OCI-LY1 (cell line): Measurements from ENCODE around the gene FAM25C.
"Not testable (repeated sequence)": the region's sequence is repeated elsewhere in the genome, so short reads cannot be mapped to it uniquely, and the experiment has no call there.

Source experiments
- H2AFZ ChIP-seq: fragments of 200-600 bp; sonication (generic), shearing (Covaris generic); 2 replicates; pipeline ENCODE4 v1.6.0; 2014; ENCODE audit warnings: antibody characterized with exemption, mild to moderate bottlenecking, low read length
- H3F3A ChIP-seq: fragments of 200-600 bp; sonication (generic), shearing (Covaris generic); 2 replicates; pipeline ENCODE4 v1.6.0; 2014; ENCODE audit warnings: mild to moderate bottlenecking, antibody characterized with exemption, low read length, moderate library complexity; ENCODE audit not compliant: insufficient read depth
- H3K27ac ChIP-seq: fragments of 200-600 bp; sonication (generic); 2 replicates; pipeline ENCODE4 v1.5.1; 2014; ENCODE audit warnings: low read length, mixed run types, mild to moderate bottlenecking, low read depth; ENCODE audit not compliant: poor library complexity, severe bottlenecking
- H3K27me3 ChIP-seq: fragments of 200-600 bp; sonication (generic); 2 replicates; pipeline ENCODE4 v1.6.0; 2014; ENCODE audit warnings: antibody characterized with exemption, mild to moderate bottlenecking, low read length, moderate library complexity; ENCODE audit not compliant: insufficient read depth
- H3K36me3 ChIP-seq: fragments of 200-600 bp; sonication (generic); 2 replicates; pipeline ENCODE4 v1.6.1; 2014; ENCODE audit warnings: mild to moderate bottlenecking, antibody characterized with exemption, low read length, moderate library complexity, mixed read lengths; ENCODE audit not compliant: insufficient read depth
- H3K4me1 ChIP-seq: fragments of 200-600 bp; sonication (generic); 2 replicates; pipeline ENCODE4 v1.5.1; 2014; ENCODE audit warnings: mild to moderate bottlenecking, low read length, moderate library complexity; ENCODE audit not compliant: insufficient read depth, severe bottlenecking
- H3K4me2 ChIP-seq: fragments of 200-600 bp; sonication (generic), shearing (Covaris generic); 2 replicates; pipeline ENCODE4 v1.6.1; 2014; ENCODE audit warnings: low read length
- H3K4me3 ChIP-seq: fragments of 200-600 bp; sonication (generic); 2 replicates; pipeline ENCODE4 v1.5.1; 2014; ENCODE audit warnings: low read length, low read depth, mild to moderate bottlenecking, mixed read lengths; ENCODE audit not compliant: poor library complexity, severe bottlenecking
- H3K79me2 ChIP-seq: fragments of 200-600 bp; shearing (Covaris generic); 2 replicates; pipeline ENCODE4 v1.6.1; 2016; ENCODE audit warnings: mixed run types, low read length, mixed read lengths; ENCODE audit not compliant: insufficient read depth
- H3K9ac ChIP-seq: fragments of 200-600 bp; sonication (generic), shearing (Covaris generic); 2 replicates; pipeline ENCODE4 v1.6.1; 2014; ENCODE audit warnings: mild to moderate bottlenecking, low read length, mixed read lengths
- H3K9me2 ChIP-seq: fragments of 200-600 bp; sonication (generic), shearing (Covaris generic); 2 replicates; pipeline ENCODE4 v1.6.1; 2014; ENCODE audit warnings: low read depth, mild to moderate bottlenecking, low read length, mixed read lengths
- H3K9me3 ChIP-seq: fragments of 200-600 bp; shearing (Covaris generic); 2 replicates; pipeline ENCODE4 v1.6.1; 2014; ENCODE audit warnings: low read length, mixed read lengths
- H4K20me1 ChIP-seq: fragments of 200-600 bp; sonication (generic), shearing (Covaris generic); 2 replicates; pipeline ENCODE4 v1.6.0; 2016; ENCODE audit warnings: mild to moderate bottlenecking, low read length; ENCODE audit not compliant: insufficient read depth

FAM25C gene

GRCh38 chr10:47947424-47947823 lies 52.2 kb downstream of the FAM25C start:
- H3K9ac ChIP-seq, H3K79me2 ChIP-seq, H3K9me2 ChIP-seq, H2AFZ ChIP-seq, H3K27ac ChIP-seq, H3K9me3 ChIP-seq, H3F3A ChIP-seq, H4K20me1 ChIP-seq, H3K4me3 ChIP-seq, H3K4me2 ChIP-seq, H3K36me3 ChIP-seq, H3K27me3 ChIP-seq, H3K4me1 ChIP-seq: not testable (repeated sequence)
